ENCODE measurements around the gene CRTC1.
"Not testable (repeated sequence)": the region's sequence is repeated elsewhere in the genome, so short reads cannot be mapped to it uniquely, and the experiment has no call there.

CRTC1 gene

DNA sequence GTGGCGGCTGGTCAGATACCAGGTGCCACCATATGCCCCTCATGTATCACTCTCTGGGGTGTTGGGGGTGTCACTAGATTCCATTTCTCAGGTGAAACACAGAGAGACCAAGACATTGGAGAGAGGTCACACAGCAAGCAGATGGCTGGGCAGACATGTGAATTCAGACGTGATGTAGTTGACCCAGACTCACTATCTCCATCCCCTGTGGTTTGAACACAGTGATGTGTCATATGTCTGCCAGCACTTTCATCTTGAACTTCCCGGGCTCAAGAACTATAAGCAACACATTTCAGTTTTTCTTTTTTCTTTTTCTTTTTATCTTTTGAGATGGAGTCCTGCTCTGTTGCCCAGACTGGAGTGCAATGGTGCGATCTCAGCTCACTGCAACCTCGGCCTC is 132.2 kb downstream of the CRTC1 start:
- DNase-seq: no peak

DNA sequence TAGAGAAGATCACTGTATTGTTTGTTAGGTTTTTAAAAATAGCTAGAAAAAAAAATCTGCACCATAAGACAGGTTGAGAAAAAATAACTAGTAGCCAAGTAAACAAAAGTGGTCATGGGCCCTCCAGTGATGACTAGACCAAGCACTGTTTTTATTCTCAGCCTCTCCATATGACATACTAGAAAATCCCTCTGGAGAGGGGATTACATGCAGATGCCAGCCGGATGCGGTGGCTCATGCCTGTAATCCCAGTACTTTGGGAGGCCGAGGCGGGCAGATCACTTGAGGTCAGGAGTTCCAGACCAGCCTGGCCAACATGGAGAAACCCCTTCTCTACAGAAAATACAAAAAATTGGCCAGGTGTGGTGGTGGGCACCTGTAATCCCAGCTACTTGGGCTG is 133.2 kb downstream of the CRTC1 start:
- not testable (repeated sequence) for DNase-seq

DNA sequence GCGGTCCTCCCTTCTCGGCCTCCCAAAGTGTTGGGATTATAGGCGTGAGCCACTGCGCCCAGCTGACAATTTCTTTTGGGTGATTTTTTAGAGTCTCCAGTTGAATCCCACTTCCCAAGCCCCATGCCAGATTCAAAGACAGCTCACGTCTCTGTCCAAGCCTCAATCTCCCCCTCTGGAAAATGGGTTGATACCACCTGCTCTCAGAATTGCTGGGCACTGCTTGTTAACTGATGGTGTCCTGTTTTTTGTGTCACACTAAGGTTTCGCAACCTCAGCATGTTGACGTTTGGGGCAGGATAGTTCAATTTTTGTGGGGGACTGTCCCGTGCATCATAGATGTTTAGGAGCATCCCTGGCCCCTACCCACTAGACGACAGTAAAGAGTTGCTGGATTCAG is 134.1 kb downstream of the CRTC1 start:
- no peak for DNase-seq

DNA sequence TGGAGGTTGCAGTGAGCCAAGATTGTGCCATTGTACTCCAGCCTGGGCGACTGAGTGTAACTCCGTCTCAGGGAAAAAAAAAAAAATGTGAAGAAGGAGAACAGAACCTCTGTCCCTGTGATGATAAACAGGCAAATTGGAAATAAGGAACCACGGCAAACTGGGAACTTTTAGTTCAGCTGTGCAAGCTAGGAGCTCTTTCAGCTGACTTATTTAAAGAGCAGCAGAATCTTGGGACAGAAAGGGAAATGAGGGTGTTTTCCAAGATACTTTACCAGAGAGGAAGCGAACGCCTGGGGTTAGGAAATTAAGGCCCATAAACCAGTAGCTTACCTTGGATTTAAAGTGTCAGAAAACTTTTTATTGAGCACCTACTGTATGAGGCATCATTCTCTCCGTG is 145.3 kb downstream of the CRTC1 start:
- DNase-seq: no peak

DNA sequence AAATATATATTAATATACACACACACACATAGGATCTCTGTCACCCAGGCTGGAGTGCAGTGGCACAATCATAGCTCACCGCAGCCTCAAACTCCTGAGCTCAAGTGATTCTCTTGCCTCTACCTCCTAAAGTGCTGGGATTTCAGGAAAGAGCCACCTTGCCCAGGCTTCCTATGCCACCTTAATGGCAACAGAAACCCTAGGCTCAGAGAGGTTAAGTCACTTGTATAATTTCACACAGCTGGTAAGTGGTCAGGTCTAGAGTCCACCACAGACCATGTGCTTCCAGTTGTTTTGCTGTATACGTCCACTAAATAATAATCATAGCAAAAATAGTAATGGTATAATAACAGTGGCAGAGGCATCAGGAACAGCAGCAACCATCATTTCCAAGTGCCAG is 147.0 kb downstream of the CRTC1 start:
- no peak for DNase-seq

DNA sequence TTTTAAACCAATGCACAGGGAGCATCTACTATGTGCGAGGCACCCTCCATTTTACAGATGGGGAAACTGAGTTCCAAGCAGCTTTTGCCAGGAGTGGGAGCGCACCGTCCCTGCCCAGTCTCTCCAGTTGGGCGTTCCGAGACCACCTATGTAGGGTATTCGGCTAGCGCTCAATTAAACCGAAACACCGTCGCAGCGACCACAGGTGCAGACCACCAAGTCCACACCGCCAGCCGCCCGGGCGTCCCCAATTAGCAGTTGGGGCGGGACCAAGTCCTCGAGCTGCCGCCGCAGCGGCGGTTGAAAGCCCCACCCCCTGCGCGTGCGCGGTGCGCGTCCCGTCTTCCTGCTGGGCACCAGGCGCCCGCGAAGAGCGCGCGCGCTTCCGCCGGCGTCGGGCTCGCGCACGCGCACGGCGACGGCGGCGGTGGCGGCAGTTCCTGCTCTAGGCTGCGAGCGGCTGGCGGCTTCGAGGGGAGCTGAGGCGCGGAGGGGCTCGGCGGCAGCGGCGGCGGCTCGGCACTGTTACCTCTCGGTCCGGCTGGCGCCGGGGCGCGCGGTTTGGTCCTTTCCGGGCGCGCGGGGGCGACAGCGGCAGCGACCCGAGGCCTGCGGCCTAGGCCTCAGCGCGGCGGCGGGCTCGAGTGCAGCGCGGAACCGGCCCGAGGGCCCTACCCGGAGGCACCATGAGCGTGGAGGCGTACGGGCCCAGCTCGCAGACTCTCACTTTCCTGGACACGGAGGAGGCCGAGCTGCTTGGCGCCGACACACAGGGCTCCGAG is 148.2 kb downstream of the CRTC1 start, which contains the start of gene UPF1:
UPF1 (plus strand) TSS at position 436 of the 782 bp plus-strand sequence; CDS start at position 687, 251 bp downstream.
- DNase-seq: peak; percentile 92 to 93

Measured in stimulated activated CD4-positive, alpha-beta T cell treated with anti-CD3 and anti-CD28 coated beads, Interleukin-2, amount 100 ng/mL, for 48 hours (primary cell).